ENCODE results near the gene TSSK6. TPM values are rescaled to one million over a fixed set of nuclear protein-coding genes. Genes with fewer than 3 reads are reported as not detected.

The TSSK6 gene
- total RNA-seq, 3 donors from 2014 or later: 1.8 to 2.5 (median 2.3) TPM

- Histone ChIP-seq H3K4me1 (ENCODE audit: low read depth) (no peaks in the 10 kb centered on the region), H3K9me3 (no peaks in the 10 kb centered on the region), H3K4me3 (no peak overlapping the region), H3K36me3 (ENCODE audit: low read depth) (no peaks in the 10 kb centered on the region)
- ATAC-seq (no peak), DNase-seq (no peak)
- no peak for TF ChIP-seq CTCF (IDR thresholded peaks at IDR 0.05)
- intact Hi-C loops (cut with DNase I, micrococcal nuclease): no loop called here
Observed at GRCh38 chr19:19558636-19559035, 43.3 kb upstream of the TSSK6 start.

- intact Hi-C loops (cut with DNase I, micrococcal nuclease): no loop called here
- no peak for TF ChIP-seq CTCF (IDR thresholded peaks at IDR 0.05)
- no peak for ATAC-seq
- H3K4me3 ChIP-seq: no peak overlapping the region
- no peaks in the 10 kb centered on the region for H3K4me1 ChIP-seq (ENCODE audit: low read depth)
- H3K36me3 ChIP-seq (ENCODE audit: low read depth): no peaks in the 10 kb centered on the region
- no peaks in the 10 kb centered on the region for H3K9me3 ChIP-seq
- no peak for DNase-seq
Observed at GRCh38 chr19:19558055-19558454, 42.7 kb upstream of the TSSK6 start.

- DNase-seq (peak in 2 of 3 donors; percentile 61 to 66), ATAC-seq (peak; percentile 78)
- H3K36me3 ChIP-seq (ENCODE audit: low read depth): no peaks in the 10 kb centered on the region
- H3K4me3 ChIP-seq: no peak overlapping the region
- no peaks in the 10 kb centered on the region for H3K9me3 ChIP-seq
- no peaks in the 10 kb centered on the region for H3K4me1 ChIP-seq (ENCODE audit: low read depth)
- intact Hi-C loops (cut with DNase I, micrococcal nuclease): no loop called here
- TF ChIP-seq CTCF (IDR thresholded peaks at IDR 0.05): peak; percentile 53
Observed at GRCh38 chr19:19554074-19555023, 39.0 kb upstream of the TSSK6 start.

- no peaks in the 10 kb centered on the region for H3K4me1 ChIP-seq (ENCODE audit: low read depth)
- DNase-seq: no peak
- H3K36me3 ChIP-seq (ENCODE audit: low read depth): no peaks in the 10 kb centered on the region
- no peaks in the 10 kb centered on the region for H3K9me3 ChIP-seq
- intact Hi-C loops (cut with DNase I, micrococcal nuclease): no loop called here
- ATAC-seq: no peak
- no peak overlapping the region for H3K4me3 ChIP-seq
- TF ChIP-seq CTCF (IDR thresholded peaks at IDR 0.05): no peak
Observed at GRCh38 chr19:19553670-19554069, 38.3 kb upstream of the TSSK6 start.

GRCh38 chr19:19552798-19553197 is 37.5 kb upstream of the TSSK6 start:
- intact Hi-C loops (cut with DNase I, micrococcal nuclease): no loop called here
- Histone ChIP-seq H3K36me3 (ENCODE audit: low read depth) (no peaks in the 10 kb centered on the region), H3K4me1 (ENCODE audit: low read depth) (no peaks in the 10 kb centered on the region), H3K9me3 (no peaks in the 10 kb centered on the region), H3K4me3 (no peak overlapping the region)
- ATAC-seq: peak; percentile 76
- peak in 2 of 3 donors; percentile 62 to 70 for DNase-seq
- peak; percentile 37 for TF ChIP-seq CTCF (IDR thresholded peaks at IDR 0.05)
